Medulla oblongata (tissue), 1 donor: ENCODE data around the gene HBG2.
"Not testable (repeated sequence)": the region's sequence is repeated elsewhere in the genome, so short reads cannot be mapped to it uniquely, and the experiment has no call there.

Source experiments
- DNase-seq: peaks from one replicate; pipeline ENCODE4 v3.0.0-alpha.2; 2015; ENCODE audit errors: extremely low spot score

The HBG2 gene

DNA sequence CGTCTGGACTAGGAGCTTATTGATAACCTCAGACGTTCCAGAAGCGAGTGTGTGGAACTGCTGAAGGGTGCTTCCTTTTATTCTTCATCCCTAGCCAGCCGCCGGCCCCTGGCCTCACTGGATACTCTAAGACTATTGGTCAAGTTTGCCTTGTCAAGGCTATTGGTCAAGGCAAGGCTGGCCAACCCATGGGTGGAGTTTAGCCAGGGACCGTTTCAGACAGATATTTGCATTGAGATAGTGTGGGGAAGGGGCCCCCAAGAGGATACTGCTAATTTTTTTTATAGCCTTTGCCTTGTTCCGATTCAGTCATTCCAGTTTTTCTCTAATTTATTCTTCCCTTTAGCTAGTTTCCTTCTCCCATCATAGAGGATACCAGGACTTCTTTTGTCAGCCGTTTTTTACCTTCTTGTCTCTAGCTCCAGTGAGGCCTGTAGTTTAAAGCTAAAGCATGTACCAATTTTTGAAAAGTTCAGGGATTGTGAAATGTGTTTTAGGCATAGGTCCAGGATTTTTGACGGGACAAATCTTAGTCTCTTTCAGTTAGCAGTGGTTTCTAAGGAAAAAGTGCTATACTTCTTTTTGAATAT is 4.7 kb downstream of the HBG2 start, which contains the start of gene HBG1:
HBG1 (minus strand) TSS at position 51 of the 590 bp plus-strand sequence. CDS start 53 bp downstream, outside the sequence.
- DNase-seq, result not testable (repeated sequence)

DNA sequence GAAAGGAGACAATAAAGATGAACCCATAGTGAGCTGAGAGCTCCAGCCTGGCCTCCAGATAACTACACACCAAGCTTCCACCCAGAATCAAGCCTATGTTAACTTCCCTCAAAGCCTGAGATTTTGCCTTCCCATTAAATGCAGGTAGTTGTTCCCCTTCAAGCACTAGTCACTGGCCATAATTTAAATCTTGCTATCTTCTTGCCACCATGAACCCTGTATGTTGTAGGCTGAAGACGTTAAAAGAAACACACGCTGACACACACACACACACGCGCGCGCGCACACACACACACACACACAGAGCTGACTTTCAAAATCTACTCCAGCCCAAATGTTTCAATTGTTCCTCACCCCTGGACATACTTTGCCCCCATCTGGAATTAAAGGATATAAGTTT is 6.1 kb downstream of the HBG2 start:
- DNase-seq, result not testable (repeated sequence)

DNA sequence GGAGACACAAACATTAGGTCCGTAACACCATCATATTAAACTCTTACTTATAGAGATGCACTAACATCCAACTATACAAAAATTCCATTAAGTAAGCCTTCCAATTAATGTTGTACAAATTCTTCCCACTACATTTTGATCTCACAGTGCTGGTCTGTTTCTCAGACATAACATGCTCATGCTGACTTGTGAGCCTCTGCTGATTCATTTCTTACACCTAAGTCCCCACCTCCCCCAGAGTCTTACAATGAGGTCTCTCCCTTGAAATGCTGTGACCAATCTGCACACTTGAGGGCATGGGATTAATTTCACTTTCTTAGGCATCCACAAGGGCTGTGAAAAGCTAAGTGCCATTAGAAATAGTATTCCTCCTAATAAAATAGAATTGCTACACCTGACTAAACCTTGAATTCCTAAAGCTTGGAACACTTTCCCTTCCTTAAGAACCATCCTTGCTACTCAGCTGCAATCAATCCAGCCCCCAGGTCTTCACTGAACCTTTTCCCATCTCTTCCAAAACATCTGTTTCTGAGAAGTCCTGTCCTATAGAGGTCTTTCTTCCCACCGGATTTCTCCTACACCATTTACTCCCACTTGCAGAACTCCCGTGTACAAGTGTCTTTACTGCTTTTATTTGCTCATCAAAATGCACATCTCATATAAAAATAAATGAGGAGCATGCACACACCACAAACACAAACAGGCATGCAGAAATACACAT is 6.9 kb downstream of the HBG2 start:
- no peak for DNase-seq

DNA sequence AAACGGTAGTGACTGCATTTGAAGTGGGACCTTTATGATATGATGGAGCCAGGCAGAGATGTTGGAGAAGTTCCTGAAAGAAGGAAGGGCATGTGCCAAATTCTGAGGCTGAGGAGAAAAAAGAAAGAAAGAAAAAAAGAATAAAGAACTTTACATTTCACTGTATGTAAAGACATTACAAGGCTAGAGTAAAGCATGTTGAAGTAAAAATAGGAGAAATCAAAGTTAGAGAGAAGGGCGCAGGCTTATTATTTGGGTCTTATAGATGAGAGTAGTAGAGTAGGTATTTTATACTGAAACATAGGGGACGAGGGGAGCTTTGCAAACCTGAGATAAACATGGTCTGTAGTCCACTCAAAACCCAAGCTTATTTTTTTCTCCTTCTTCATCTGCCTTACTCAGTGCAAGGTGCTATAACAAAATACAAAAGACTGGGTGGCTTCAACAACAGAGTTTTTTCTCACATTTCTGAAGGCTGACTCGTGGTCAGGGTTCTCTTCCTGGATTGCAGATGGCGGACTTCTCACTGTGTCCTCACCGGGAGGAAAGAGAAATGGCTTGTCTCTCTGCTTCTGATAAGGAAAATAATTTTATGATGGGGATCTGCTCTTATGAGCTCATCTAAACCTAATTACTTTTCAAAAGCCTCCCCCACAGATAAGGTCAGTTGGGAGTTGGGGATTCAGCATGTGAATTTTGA is 7.7 kb downstream of the HBG2 start:
- DNase-seq, result no peak

DNA sequence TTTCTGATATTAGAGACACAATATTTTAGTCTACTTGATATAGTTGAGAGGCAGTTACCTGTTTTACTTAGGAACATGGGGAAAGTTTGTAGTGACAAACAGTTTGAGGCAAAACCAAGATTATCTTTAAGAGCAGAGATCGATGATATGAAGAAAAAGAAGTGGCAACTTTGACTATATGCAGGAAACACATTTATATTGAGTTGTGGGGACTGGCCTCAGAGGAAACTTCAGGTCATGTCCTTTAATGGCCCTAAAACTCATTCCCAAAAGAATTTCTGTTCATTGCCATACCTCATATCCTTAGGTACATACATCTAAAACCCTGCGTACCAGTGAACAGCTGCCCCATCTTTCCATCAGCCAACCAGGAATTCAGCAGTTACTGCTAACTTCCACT is 9.4 kb downstream of the HBG2 start:
- no peak for DNase-seq

DNA sequence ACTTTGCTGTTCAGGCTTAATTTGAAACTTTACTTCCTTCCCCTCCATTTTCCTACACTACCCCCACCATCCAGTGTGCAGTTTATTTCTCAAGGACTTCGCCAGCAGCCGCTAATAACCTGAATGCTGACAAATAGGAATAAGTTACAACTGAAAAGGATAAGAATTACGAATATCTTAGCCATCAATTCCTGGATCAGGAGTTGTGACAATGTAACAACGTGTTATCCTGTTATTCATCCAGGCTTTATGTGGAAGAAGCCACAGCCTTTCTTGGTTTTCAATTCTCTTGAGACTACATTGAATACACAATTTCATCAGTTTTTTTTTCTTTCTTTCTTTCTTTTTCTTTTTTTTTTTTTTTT is 10.8 kb downstream of the HBG2 start:
- no peak for DNase-seq

DNA sequence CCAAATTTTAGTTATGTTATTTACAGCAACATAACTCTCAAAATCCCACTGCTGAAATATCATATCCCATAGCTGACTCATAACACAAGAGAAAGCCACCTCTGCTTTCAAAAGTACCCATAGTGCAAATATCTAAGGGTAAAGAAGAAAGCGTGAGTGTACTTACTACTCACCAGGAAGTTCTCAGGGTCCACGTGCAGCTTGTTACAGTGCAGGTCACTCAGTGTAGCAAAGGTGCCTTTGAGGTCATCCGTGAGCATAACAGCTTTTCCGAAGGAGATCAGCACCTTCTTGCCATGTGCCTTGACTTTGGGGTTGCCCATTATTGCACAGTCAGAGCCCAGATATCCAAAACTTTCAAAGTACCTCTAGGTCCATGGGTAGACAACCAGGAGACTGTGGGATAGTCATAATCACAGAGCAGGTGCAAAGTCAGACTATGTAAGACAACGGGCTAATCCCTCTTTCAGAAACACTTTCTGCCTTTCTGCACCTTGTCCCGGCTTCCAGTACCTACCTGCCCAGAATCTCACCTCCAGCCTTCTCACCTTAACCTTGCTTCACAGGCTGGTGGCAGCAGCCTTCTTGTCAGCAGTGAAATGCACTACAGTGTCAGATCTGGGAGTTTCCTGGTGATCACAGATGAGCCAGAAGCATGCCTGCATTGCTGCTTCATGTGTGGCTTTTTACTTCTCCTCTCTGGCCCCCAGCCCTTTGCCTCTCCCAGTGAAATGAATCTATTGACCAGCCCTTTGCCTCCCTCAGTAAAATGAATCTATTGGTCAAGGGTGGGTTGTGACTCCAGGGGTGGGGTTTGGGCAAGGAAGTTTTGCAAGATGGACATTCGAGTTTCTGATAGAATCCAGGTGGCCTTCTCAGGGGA is 11.4 kb downstream of the HBG2 start:
- no peak for DNase-seq

DNA sequence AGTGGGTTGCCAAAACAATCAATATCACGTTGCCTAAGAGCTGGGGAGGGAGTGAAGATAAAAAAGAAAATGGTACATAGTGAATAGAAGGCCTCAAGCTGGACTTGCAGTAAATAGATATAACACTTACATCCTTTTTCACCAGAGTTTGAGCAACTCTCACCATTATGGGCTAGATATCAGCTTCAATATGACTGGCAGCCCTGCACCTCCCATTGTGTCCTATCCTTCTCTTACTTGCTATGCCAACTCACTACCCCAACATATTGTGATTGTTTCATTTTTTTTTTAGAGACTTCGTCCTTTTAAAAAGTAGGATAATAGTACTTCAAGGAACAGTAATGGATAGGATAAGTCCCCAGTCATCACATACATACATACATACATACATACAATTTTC is 12.4 kb downstream of the HBG2 start:
- DNase-seq, result no peak

DNA sequence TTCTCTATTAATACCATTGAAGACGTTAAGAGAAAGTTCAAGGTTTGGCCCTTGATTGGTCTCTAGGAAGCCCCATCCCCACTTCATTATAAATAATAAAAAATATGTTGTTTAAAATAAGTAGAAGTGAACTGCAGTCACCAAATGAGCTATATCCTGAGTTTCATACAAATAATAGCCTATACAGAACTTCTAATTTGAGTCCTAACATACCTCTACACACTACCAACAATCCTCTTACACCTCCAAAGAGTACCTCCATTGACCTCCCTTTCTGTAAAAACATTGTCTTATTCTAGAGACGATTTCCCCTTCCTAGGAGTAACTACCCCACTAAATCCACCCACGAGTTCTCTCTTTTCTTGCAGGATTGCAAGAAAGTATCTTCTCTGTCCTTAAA is 13.1 kb downstream of the HBG2 start:
- DNase-seq, result no peak

DNA sequence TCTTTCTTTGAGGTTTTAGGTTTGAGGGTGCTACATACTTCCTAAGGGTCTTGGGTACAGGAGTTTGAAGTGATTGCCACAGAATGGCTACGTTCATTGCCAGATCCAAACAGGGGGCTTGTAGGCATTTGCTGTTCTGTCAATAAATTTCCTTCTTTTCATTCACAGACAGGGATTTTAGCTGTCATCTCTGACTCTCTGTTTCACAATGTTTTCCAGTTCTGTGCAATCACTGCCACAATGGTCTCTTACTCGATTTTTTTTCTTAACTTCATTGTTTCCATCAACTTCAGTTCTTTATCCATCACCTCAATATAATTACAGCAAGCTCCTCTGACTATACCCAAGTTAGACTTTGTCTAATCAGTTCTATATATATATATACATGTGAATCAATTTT is 14.1 kb downstream of the HBG2 start:
- DNase-seq, result no peak

DNA sequence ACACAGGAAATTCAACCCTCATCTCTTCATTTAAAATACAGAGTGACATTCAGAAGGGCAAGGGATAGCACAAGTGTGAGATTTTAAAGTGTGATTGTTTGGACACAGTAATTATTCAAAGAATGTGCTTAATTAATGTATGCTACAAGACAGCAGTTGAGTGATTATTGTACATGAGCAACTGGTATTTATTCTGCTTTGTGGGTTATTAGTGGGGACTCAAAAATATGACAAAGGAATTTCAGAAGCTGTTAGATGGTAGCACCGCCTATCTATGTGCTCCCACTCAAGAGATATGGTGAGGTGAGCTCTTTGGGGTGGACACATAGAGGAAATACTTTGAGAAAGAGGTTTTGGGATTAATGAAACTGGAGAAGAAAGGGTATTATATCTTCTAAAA is 14.5 kb downstream of the HBG2 start:
- DNase-seq, result no peak

DNA sequence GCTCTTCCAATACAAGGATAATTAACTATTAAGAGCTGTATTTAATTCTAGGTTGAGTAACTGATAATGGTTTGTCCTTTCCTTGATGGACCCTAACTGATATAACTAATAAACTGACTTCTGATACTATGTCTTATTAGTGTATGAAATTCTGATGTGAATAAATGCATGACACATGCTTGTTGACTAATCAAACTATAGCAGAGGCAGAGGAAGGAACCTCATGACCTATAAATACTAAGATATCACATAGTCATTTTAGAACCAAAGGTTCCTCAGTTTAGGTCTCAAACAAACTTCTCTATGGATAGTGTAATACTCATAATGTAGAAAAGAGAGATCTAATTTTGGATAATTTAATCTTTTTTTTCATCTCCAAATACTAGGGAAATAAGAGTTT is 15.5 kb downstream of the HBG2 start:
- no peak for DNase-seq

DNA sequence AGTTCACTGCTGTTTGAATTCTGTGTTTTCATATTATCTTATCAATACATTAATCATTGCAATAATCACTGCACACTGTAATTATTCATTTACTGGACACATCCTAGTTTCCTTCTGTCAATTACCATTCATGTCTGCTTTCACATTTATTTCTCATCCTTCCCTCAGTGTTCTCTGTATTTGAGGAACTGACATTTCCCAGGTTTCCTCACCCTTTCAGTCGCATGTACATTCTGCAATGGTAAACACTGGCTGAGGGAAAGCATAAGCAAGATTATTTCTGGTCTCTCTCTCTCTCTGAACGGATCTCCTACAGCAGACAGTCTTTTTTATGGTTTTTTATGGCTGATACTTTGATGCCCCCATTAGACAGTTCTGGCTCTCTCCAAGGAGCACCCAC is 16.1 kb downstream of the HBG2 start:
- DNase-seq, result no peak

DNA sequence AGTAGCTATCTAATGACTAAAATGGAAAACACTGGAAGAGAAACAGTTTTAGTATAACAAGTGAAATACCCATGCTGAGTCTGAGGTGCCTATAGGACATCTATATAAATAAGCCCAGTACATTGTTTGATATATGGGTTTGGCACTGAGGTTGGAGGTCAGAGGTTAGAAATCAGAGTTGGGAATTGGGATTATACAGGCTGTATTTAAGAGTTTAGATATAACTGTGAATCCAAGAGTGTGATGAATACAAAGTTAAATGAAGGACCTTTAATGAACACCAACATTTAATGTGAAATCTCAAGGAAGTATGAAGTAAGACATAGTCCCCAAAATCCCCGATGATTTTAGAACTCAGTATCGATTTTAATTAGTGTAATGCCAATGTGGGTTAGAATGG is 17.2 kb downstream of the HBG2 start:
- DNase-seq, result no peak

DNA sequence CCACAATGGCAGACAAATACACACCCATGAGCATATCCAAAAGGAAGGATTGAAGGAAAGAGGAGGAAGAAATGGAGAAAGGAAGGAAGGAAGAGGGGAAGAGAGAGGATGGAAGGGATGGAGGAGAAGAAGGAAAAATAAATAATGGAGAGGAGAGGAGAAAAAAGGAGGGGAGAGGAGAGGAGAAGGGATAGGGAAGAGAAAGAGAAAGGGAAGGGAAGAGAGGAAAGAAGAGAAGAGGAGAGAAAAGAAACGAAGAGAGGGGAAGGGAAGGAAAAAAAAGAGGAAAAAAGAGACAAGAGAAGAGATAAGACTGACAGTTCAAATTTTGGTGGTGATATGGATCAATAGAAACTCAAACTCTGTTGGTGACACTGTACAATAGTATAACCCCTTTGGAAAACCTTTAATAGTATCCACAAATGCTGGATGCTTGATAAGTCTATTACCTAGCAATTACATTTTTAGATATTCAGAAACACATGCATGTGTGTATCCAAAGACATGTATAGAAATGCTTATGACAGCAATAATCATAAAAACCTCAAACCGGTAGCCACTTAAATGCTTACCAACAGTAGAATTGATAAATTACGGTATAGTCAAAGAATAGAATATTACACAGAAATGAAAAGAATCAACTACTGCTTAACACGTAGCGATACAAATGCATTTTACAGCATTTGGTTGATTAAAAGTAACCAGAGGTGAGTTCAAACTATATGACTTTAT is 19.1 kb downstream of the HBG2 start:
- no peak for DNase-seq

DNA sequence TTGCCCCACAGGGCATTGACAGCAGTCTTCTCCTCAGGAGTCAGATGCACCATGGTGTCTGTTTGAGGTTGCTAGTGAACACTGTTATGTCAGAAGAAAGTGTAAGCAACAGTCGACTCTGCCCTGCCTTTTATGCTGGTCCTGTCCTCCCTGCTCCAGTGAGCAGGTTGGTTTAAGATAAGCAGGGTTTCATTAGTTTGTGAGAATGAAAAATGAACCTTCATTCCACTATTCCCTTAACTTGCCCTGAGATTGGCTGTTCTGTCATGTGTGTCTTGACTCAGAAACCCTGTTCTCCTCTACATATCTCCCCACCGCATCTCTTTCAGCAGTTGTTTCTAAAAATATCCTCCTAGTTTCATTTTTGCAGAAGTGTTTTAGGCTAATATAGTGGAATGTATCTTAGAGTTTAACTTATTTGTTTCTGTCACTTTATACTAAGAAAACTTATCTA is 20.2 kb downstream of the HBG2 start, which contains the start of gene HBD:
HBD (minus strand) TSS at position 103 of the 454 bp plus-strand sequence; CDS start at position 53, 50 bp downstream.
- DNase-seq, result no peak

DNA sequence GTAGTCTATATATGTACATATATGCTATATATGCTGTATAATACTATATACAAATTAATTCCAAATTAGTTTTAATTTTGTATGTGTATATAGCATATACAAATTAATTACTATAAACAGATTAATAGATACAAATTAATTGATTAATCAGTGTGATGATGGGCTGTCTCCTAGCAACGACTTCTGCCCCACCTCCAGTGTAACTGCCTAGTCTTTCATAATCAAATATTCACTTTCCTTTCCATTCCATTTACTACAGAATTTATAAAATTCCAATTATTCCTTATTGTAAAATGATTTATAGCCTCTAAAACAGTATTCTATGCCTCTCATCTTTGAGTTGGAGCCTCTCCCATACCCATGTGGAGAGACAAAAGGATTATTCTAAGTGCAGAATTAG is 21.3 kb downstream of the HBG2 start:
- no peak for DNase-seq

DNA sequence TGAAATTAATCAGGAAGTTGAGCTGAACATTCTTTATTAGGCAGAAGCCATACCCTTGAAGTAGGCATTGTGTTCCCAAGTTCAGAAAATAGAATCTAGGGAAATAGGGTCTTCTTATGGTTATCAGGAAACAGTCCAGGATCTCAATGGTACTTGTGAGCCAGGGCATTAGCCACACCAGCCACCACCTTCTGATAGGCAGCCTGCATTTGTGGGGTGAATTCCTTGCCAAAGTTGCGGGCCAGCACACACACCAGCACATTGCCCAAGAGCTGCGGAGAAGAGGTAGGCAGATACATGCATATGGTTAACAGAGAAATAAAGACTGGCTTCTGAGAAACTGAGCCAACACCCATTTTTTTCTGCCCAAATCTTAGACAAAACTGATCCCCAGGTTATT is 21.8 kb downstream of the HBG2 start:
- no peak for DNase-seq

DNA sequence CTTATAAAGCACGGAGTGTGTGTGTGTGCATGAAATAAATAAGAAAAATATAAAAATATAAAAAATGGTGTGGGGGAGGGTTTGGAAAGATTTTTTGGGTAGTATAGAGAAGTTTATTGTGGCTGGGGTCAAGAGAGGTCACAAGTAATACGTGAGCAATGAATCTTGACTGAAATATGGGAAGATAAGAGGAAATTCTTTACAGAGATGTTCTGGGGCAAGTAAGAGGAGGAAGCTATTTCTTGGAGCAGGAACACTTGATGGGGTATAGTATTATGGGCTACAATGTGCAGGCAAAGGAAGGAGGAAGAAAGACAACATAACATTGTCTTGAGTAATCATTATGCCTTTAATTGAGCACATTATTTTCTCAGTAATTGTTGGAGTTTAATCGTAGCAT is 22.4 kb downstream of the HBG2 start:
- no peak for DNase-seq

DNA sequence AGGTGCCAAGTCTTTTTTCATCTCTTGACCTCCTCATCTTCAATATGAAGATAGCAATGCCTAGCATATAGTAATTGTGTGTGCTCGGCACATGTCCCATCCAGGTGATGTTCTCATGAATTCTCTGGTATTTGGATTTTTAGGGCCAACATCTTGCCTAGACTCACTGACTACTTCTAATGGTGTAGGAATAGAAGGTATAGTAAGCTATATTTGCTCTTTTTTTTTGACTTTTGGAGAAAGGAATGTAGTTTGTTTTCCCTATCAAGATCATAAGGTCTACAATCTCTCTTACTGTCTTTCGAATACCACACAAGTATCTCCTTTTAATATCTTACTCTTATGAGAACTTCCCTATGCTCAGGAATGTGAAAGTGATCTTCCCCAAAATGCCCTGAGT is 23.5 kb downstream of the HBG2 start:
- DNase-seq, result no peak

DNA sequence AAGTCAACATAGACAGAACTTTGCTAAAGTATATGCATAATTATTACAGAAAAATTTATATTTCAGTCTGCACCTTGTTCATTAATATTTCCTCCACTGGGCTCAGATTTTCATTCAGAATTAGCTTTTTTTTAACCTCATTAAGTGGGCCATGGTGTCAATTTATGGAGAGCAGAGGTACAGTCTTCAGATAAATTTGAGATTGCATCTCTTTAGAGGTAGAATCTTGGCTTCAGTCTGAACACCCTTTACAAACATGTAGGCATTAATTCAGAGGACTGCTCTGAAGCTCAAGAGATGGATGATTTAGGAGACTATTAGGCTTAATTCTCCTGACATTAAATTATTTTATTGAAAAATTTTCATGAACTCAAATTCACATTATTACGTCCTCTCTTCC is 24.3 kb downstream of the HBG2 start:
- DNase-seq, result no peak
